ENCODE data around the gene CEP83.
"Not testable (repeated sequence)": the region's sequence is repeated elsewhere in the genome, so short reads cannot be mapped to it uniquely, and the experiment has no call there.

The CEP83 gene

GRCh38 chr12:94427501-94428381, 31.9 kb downstream of the CEP83 start:
- H3K27me3 ChIP-seq (ENCODE audit: insufficient read depth, poor library complexity, severe bottlenecking): no peaks in the 10 kb centered on the region
- no peak for DNase-seq (ENCODE audit: low read depth in 1 of 2, low spot score in 1 of 2)
- no peak overlapping the region for H3K27ac ChIP-seq (replicated peaks)
- no peak overlapping the region for H3K4me3 ChIP-seq (replicated peaks; ENCODE audit: insufficient read depth, low read length)
- no peak for TF ChIP-seq SPI1 (IDR thresholded peaks at IDR 0.05; ENCODE audit: borderline replicate concordance, low read depth)
- TF ChIP-seq REST (IDR thresholded peaks at IDR 0.05; ENCODE audit: insufficient replicate concordance, low read depth): no peak
- no peak for TF ChIP-seq POLR2AphosphoS5 (IDR thresholded peaks at IDR 0.05; ENCODE audit: low read depth)
- TF ChIP-seq GABPA (IDR thresholded peaks at IDR 0.05; ENCODE audit: low read depth): no peak
- TF ChIP-seq CTCF (IDR thresholded peaks at IDR 0.05; ENCODE audit: insufficient read depth, low read length): no peak

GRCh38 chr12:94426049-94426448, 33.6 kb downstream of the CEP83 start:
- no peak for DNase-seq (ENCODE audit: low read depth in 1 of 2, low spot score in 1 of 2)

GRCh38 chr12:94424830-94425229, 34.8 kb downstream of the CEP83 start:
- H3K4me3 ChIP-seq (replicated peaks; ENCODE audit: insufficient read depth, low read length): peak overlapping the region; percentile 10; the same call in 1 of the 2 replicates
- not testable (repeated sequence) for H3K27me3 ChIP-seq (ENCODE audit: insufficient read depth, poor library complexity, severe bottlenecking); H3K27ac ChIP-seq (replicated peaks); DNase-seq (ENCODE audit: low read depth in 1 of 2, low spot score in 1 of 2)

More at GRCh38 chr12:94426049-94426448, 33.6 kb downstream of the CEP83 start:
- no peak for TF ChIP-seq CTCF (IDR thresholded peaks at IDR 0.05; ENCODE audit: insufficient read depth, low read length)
- no peak for TF ChIP-seq GABPA (IDR thresholded peaks at IDR 0.05; ENCODE audit: low read depth)
- TF ChIP-seq REST (IDR thresholded peaks at IDR 0.05; ENCODE audit: insufficient replicate concordance, low read depth): no peak
- no peak for TF ChIP-seq SPI1 (IDR thresholded peaks at IDR 0.05; ENCODE audit: borderline replicate concordance, low read depth)
- TF ChIP-seq POLR2AphosphoS5 (IDR thresholded peaks at IDR 0.05; ENCODE audit: low read depth): no peak
- Histone ChIP-seq H3K27me3 (ENCODE audit: insufficient read depth, poor library complexity, severe bottlenecking) (no peaks in the 10 kb centered on the region), H3K27ac (replicated peaks) (no peak overlapping the region), H3K4me3 (replicated peaks; ENCODE audit: insufficient read depth, low read length) (no peak overlapping the region)

GRCh38 chr12:94421868-94422740, 37.6 kb downstream of the CEP83 start:
- no peak overlapping the region for H3K27ac ChIP-seq (replicated peaks)
- DNase-seq (ENCODE audit: low read depth in 1 of 2, low spot score in 1 of 2): no peak
- TF ChIP-seq POLR2AphosphoS5 (IDR thresholded peaks at IDR 0.05; ENCODE audit: low read depth) (no peak), REST (IDR thresholded peaks at IDR 0.05; ENCODE audit: insufficient replicate concordance, low read depth) (no peak), SPI1 (IDR thresholded peaks at IDR 0.05; ENCODE audit: borderline replicate concordance, low read depth) (no peak), GABPA (IDR thresholded peaks at IDR 0.05; ENCODE audit: low read depth) (no peak), CTCF (IDR thresholded peaks at IDR 0.05; ENCODE audit: insufficient read depth, low read length) (no peak)

More at GRCh38 chr12:94421868-94422740, 37.6 kb downstream of the CEP83 start:
- Histone ChIP-seq H3K4me3 (replicated peaks; ENCODE audit: insufficient read depth, low read length) (no peak overlapping the region), H3K27me3 (ENCODE audit: insufficient read depth, poor library complexity, severe bottlenecking) (no peaks in the 10 kb centered on the region)
